ENCODE data around the gene WDFY4.

The WDFY4 gene

GRCh38 chr10:48729941-48730457 lies 45.3 kb downstream of the WDFY4 start:
- Histone ChIP-seq H3K23ac (ENCODE audit: low read length) (no peak overlapping the region), H3K4me1 (ENCODE audit: control insufficient read depth in 1 of 2, insufficient read depth in 2 of 2, low read length in 2 of 2) (no peaks in the 10 kb centered on the region), H3K18ac (ENCODE audit: low read length) (no peak overlapping the region), H3K27ac (ENCODE audit: low read depth, low read length) (no peak overlapping the region), H2AK5ac (ENCODE audit: low read length) (no peak overlapping the region), H4K91ac (ENCODE audit: low read depth, low read length) (no peak overlapping the region), H3K36me3 (ENCODE audit: control insufficient read depth in 1 of 2, insufficient read depth in 2 of 2, low read length in 2 of 2) (no peaks in the 10 kb centered on the region), H3K79me2 (ENCODE audit: control insufficient read depth, insufficient read depth, low read length, poor library complexity) (no peaks in the 10 kb centered on the region), H3K4me3 (ENCODE audit: low read depth, low read length) (no peak overlapping the region), H2AFZ (ENCODE audit: insufficient read depth, low read length, poor library complexity) (no peak overlapping the region), H4K12ac (ENCODE audit: low read depth, low read length) (no peak overlapping the region), H3K9ac (ENCODE audit: low read length) (no peak overlapping the region), H3K27me3 (ENCODE audit: insufficient read depth, low read length) (no peaks in the 10 kb centered on the region), H2BK120ac (ENCODE audit: insufficient read depth, low read length, poor library complexity) (no peak overlapping the region), H3K14ac (ENCODE audit: low read length) (no peak overlapping the region), H3K9me3 (ENCODE audit: insufficient read depth, low read depth, low read length) (peaks cover 2% of the 10 kb centered on the region), H4K8ac (ENCODE audit: low read depth, low read length) (no peak overlapping the region), H3K79me1 (ENCODE audit: low read length) (no peaks in the 10 kb centered on the region), H3K4ac (ENCODE audit: low read depth, low read length) (no peak overlapping the region), H2BK5ac (ENCODE audit: low read depth, low read length, poor library complexity) (no peak overlapping the region), H3K4me2 (ENCODE audit: low read length) (no peak overlapping the region), H2BK12ac (ENCODE audit: low read length) (no peak overlapping the region)
- no peak for DNase-seq
- WGBS (ENCODE audit: extremely low coverage, insufficient coverage, insufficient read length) = no CpG with 5 or more reads among the region's 3 CpGs

GRCh38 chr10:48731141-48731540 lies 46.5 kb downstream of the WDFY4 start:
- Histone ChIP-seq H3K18ac (ENCODE audit: low read length) (no peak overlapping the region), H4K12ac (ENCODE audit: low read depth, low read length) (no peak overlapping the region), H3K4me1 (ENCODE audit: control insufficient read depth in 1 of 2, insufficient read depth in 2 of 2, low read length in 2 of 2) (no peaks in the 10 kb centered on the region), H3K4me2 (ENCODE audit: low read length) (no peak overlapping the region), H2BK120ac (ENCODE audit: insufficient read depth, low read length, poor library complexity) (no peak overlapping the region), H2BK5ac (ENCODE audit: low read depth, low read length, poor library complexity) (no peak overlapping the region), H2AFZ (ENCODE audit: insufficient read depth, low read length, poor library complexity) (no peak overlapping the region), H3K14ac (ENCODE audit: low read length) (no peak overlapping the region), H3K27me3 (ENCODE audit: insufficient read depth, low read length) (no peaks in the 10 kb centered on the region), H3K9ac (ENCODE audit: low read length) (no peak overlapping the region), H3K79me1 (ENCODE audit: low read length) (no peaks in the 10 kb centered on the region), H3K27ac (ENCODE audit: low read depth, low read length) (no peak overlapping the region), H3K36me3 (ENCODE audit: control insufficient read depth in 1 of 2, insufficient read depth in 2 of 2, low read length in 2 of 2) (no peaks in the 10 kb centered on the region), H2AK5ac (ENCODE audit: low read length) (no peak overlapping the region), H4K8ac (ENCODE audit: low read depth, low read length) (no peak overlapping the region), H3K79me2 (ENCODE audit: control insufficient read depth, insufficient read depth, low read length, poor library complexity) (no peaks in the 10 kb centered on the region), H3K4ac (ENCODE audit: low read depth, low read length) (no peak overlapping the region), H4K91ac (ENCODE audit: low read depth, low read length) (no peak overlapping the region), H3K4me3 (ENCODE audit: low read depth, low read length) (no peak overlapping the region), H3K9me3 (ENCODE audit: insufficient read depth, low read depth, low read length) (peaks cover 2% of the 10 kb centered on the region), H3K23ac (ENCODE audit: low read length) (no peak overlapping the region), H2BK12ac (ENCODE audit: low read length) (no peak overlapping the region)
- WGBS (ENCODE audit: extremely low coverage, insufficient coverage, insufficient read length) = no CpG with 5 or more reads among the region's 10 CpGs
- DNase-seq = no peak

GRCh38 chr10:48731654-48732053 lies 47.0 kb downstream of the WDFY4 start:
- no peak overlapping the region for H3K4ac ChIP-seq (ENCODE audit: low read depth, low read length)
- H3K27me3 ChIP-seq (ENCODE audit: insufficient read depth, low read length) = no peaks in the 10 kb centered on the region
- no peak overlapping the region for H3K27ac ChIP-seq (ENCODE audit: low read depth, low read length)
- H3K23ac ChIP-seq (ENCODE audit: low read length) = no peak overlapping the region
- no peak overlapping the region for H2BK12ac ChIP-seq (ENCODE audit: low read length)
- no peak overlapping the region for H3K4me3 ChIP-seq (ENCODE audit: low read depth, low read length)
- no peaks in the 10 kb centered on the region for H3K79me2 ChIP-seq (ENCODE audit: control insufficient read depth, insufficient read depth, low read length, poor library complexity)
- H2BK120ac ChIP-seq (ENCODE audit: insufficient read depth, low read length, poor library complexity) = no peak overlapping the region
- no peak overlapping the region for H3K9ac ChIP-seq (ENCODE audit: low read length)
- H4K12ac ChIP-seq (ENCODE audit: low read depth, low read length) = no peak overlapping the region
- H3K4me1 ChIP-seq (ENCODE audit: control insufficient read depth in 1 of 2, insufficient read depth in 2 of 2, low read length in 2 of 2) = no peaks in the 10 kb centered on the region
- no peak overlapping the region for H2AK5ac ChIP-seq (ENCODE audit: low read length)
- H4K8ac ChIP-seq (ENCODE audit: low read depth, low read length) = no peak overlapping the region
- no peak for DNase-seq
- no peak overlapping the region for H2BK5ac ChIP-seq (ENCODE audit: low read depth, low read length, poor library complexity)
- peaks cover 2% of the 10 kb centered on the region for H3K9me3 ChIP-seq (ENCODE audit: insufficient read depth, low read depth, low read length)
- H3K36me3 ChIP-seq (ENCODE audit: control insufficient read depth in 1 of 2, insufficient read depth in 2 of 2, low read length in 2 of 2) = no peaks in the 10 kb centered on the region
- H3K79me1 ChIP-seq (ENCODE audit: low read length) = no peaks in the 10 kb centered on the region
- H3K18ac ChIP-seq (ENCODE audit: low read length) = no peak overlapping the region
- no peak overlapping the region for H4K91ac ChIP-seq (ENCODE audit: low read depth, low read length)
- no CpG with 5 or more reads among the region's 2 CpGs for WGBS (ENCODE audit: extremely low coverage, insufficient coverage, insufficient read length)
- H3K14ac ChIP-seq (ENCODE audit: low read length) = no peak overlapping the region
- H3K4me2 ChIP-seq (ENCODE audit: low read length) = no peak overlapping the region
- no peak overlapping the region for H2AFZ ChIP-seq (ENCODE audit: insufficient read depth, low read length, poor library complexity)

- H3K4me2 ChIP-seq (ENCODE audit: low read length) = no peak overlapping the region
- H2AFZ ChIP-seq (ENCODE audit: insufficient read depth, low read length, poor library complexity) = no peak overlapping the region
- no peaks in the 10 kb centered on the region for H3K27me3 ChIP-seq (ENCODE audit: insufficient read depth, low read length)
- no peaks in the 10 kb centered on the region for H3K79me1 ChIP-seq (ENCODE audit: low read length)
- no peak overlapping the region for H3K4me3 ChIP-seq (ENCODE audit: low read depth, low read length)
- H2BK5ac ChIP-seq (ENCODE audit: low read depth, low read length, poor library complexity) = no peak overlapping the region
- no peak overlapping the region for H2BK120ac ChIP-seq (ENCODE audit: insufficient read depth, low read length, poor library complexity)
- no peaks in the 10 kb centered on the region for H3K4me1 ChIP-seq (ENCODE audit: control insufficient read depth in 1 of 2, insufficient read depth in 2 of 2, low read length in 2 of 2)
- DNase-seq = no peak
- H2AK5ac ChIP-seq (ENCODE audit: low read length) = no peak overlapping the region
- peaks cover 2% of the 10 kb centered on the region for H3K9me3 ChIP-seq (ENCODE audit: insufficient read depth, low read depth, low read length)
- H2BK12ac ChIP-seq (ENCODE audit: low read length) = no peak overlapping the region
- H3K18ac ChIP-seq (ENCODE audit: low read length) = no peak overlapping the region
- WGBS (ENCODE audit: extremely low coverage, insufficient coverage, insufficient read length) = no CpG with 5 or more reads among the region's 1 CpG
- no peak overlapping the region for H3K27ac ChIP-seq (ENCODE audit: low read depth, low read length)
- no peak overlapping the region for H4K8ac ChIP-seq (ENCODE audit: low read depth, low read length)
- no peak overlapping the region for H3K14ac ChIP-seq (ENCODE audit: low read length)
- no peak overlapping the region for H4K12ac ChIP-seq (ENCODE audit: low read depth, low read length)
- H3K4ac ChIP-seq (ENCODE audit: low read depth, low read length) = no peak overlapping the region
- no peak overlapping the region for H3K9ac ChIP-seq (ENCODE audit: low read length)
- no peaks in the 10 kb centered on the region for H3K79me2 ChIP-seq (ENCODE audit: control insufficient read depth, insufficient read depth, low read length, poor library complexity)
- no peak overlapping the region for H3K23ac ChIP-seq (ENCODE audit: low read length)
- no peak overlapping the region for H4K91ac ChIP-seq (ENCODE audit: low read depth, low read length)
- H3K36me3 ChIP-seq (ENCODE audit: control insufficient read depth in 1 of 2, insufficient read depth in 2 of 2, low read length in 2 of 2) = no peaks in the 10 kb centered on the region
Measured at GRCh38 chr10:48733329-48733728, 48.7 kb downstream of the WDFY4 start.
